Stimulated activated CD8-positive, alpha-beta memory T cell treated with anti-CD3 and anti-CD28 coated beads, Interleukin-7, amount 100 ng/mL, for 48 hours (primary cell): ENCODE data around the gene MYCBP2.
"Not testable (repeated sequence)": the region's sequence is repeated elsewhere in the genome, so short reads cannot be mapped to it uniquely, and the experiment has no call there.

ENCODE experiments used
- DNase-seq, 2 donors: peaks; one replicate each; pipeline ENCODE4 v3.0.0-alpha.2; 2020; ENCODE audit warnings: low read depth in 1 of 2; ENCODE audit errors: extremely low read depth in 1 of 2

The MYCBP2 gene

DNA sequence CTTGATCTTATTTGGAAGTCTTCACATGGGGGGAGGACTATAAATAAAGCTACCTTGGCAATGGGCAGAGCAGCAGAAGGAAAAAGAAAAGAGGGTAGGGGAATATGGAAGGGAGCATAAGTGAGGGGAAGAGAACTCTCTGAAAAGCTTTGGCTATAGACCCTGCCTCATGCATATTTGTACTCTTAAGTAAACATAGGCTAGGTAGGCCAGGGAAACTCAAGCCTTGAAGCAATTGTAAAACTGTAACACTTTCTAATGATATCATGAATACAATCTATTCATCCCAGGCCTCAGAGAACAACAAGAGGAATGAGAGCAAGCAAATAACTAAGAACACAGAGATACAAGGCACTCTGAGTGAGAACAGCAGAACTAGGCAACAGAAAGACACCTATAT lies 20.4 kb downstream of the MYCBP2 start:
- no peak for DNase-seq

DNA sequence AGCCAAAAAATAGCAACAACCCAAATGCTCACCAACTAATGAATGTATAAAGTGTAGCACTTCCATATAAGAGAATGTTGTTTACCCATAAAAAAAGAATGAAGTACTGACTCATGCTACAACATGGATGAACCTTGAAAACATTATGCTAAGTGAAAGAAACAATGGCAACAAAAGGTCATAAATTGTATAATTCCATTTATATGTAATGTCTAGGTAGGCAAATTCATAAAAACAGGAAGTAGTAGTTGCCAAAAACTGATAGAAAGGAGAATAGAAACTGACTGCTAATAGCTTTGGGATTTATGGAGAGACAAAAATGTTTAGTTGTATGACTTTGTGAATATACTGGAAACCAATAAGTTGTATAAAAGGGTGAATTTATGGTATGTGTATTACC lies 21.6 kb downstream of the MYCBP2 start:
- no peak for DNase-seq

DNA sequence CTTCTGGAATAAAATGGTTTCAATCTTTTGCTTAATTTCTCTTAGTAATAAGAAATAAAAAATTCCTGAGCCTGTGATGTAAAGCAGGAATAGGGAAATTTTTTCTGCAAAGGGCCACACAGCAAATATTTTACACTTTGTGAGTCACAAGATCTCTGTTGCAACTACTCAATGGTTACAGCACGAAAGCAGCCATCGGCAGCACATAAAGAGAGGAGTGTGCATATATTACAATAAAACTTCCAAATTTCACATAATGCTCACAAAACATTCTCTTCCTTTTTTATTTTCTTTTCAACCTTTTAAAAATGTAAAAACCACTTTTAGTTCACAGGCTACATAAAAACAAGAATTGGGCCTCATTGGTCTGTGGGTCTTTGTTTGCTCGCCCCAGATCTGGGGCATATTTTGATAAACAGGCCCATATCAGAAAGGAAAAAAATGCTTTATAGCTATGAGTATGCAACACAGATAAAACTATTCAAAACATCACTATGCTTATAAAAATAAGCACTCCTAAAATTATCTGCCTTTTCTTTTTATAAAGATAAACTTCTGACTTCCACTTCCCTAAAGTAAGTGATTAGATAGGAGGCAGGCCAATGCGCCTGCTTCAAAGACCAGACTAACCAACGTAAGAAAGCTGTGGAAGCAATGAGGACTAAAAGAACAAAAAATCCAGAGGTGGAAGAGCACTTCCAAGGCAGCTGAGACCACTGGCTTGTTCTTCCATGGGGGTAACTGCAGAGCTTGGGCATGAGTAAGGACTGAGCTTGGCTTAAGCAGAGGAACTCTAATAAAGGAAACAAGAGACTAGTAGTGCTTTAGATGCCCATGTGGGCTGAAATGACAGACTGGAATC lies 26.5 kb downstream of the MYCBP2 start:
- no peak for DNase-seq

DNA sequence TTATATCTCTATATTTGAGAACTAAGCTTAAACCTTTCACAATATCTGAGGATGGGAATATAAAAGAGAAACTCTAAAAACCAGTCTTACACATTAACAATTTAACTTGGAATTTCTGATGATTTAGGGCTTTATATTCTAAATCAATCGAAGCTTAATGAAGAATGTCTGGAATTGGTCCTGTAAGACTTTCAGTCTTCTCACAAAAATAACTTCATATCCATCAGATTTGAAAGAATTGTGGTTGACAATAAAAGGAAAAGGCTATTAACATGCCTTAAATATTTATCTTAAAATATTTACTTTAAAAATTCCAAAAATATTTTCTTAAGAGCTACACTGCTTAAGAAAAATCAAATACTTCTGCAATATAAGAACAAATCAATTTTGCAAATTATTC lies 27.3 kb downstream of the MYCBP2 start:
- no peak for DNase-seq

DNA sequence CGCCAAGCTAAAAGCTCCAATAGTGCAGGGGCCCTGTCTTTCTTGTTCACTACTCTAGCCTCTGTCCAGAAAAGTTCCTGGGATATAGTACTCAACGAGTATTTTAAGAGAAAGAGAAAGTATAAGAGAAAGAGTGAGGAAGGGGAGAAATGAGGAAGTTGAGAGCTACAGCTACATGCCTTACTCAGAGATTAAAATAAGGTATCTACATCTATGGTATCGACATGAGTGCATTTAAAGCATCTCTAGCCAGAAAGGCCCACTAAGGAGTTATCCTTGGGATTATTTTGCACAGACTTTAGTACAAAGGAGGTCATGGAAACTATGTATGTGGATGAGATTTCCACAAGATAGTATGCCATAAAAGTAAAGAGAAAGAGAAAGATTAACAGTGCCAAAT lies 28.5 kb downstream of the MYCBP2 start:
- no peak for DNase-seq

DNA sequence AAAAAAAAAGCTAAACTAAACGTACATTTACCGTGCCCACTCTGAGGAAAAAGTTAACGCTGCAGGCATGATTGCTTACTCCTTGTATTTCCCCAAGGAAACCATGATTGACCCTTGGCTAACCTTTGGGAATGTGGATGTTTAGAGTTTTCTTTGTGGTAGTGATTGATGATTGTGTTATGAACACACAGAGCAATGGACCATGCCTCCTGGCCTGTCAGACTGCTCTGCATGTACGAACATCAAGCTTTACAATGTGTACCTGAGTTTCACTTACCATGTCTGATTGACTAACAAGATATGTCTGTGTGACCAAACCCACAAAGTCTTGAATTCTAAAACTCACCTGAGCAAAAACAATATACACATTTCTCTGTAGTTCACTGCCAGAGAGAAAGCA lies 35.1 kb downstream of the MYCBP2 start:
- DNase-seq: no peak

DNA sequence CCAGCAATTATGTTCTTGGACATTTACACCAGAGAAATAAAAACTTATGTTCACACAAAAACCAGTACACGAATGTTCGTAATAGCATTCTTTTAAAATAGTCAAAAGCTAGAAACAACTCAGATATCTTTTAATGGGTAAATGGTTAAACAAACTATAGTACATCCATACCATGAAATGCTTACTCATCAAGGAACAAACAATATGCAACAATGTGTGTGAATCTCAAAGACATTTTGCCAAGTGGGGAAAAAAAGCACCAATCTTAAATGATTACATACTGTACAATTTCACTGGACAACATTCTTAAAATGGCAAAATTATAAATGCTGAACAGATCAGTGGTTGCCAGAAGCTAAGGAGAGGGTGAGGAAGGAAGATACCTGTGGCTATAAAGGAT lies 36.6 kb downstream of the MYCBP2 start:
- no peak for DNase-seq

DNA sequence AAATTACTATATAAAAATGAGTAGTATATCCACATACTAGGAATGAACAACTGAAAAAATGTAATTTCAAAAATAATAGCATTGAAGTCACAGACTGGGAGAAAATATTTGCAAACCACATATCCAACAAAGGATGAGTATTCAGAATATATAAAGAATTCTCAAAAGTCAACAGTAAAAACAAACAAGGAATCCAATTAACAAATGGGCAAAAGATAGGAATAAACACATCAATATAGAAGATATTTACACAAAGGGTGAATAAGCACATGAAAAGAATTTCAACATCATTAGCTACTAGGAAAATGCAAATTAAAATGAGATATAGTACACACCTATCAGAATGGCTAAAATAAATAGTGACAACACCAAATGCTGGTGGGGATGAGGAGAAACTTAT lies 37.0 kb downstream of the MYCBP2 start:
- DNase-seq: no peak

DNA sequence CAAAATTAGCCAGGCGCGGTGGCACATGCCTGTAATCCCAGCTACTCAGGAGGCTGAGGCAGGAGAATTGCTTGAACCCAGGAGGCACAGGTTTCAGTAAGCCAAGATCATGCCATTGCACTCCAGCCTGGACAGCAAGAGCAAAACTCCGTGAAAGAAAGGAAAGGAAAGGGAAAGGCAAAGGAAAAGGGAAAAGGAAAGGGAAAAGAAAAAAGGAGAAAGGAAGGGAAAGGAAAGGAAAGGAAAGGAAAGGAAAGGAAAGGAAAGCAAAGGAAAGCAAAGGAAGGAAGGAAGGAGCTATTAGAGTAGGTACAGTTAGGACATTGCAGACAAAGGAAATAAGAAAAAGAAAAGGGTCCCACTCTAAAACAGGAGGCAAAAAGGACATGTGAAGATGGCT lies 41.3 kb downstream of the MYCBP2 start:
- not testable (repeated sequence) for DNase-seq

DNA sequence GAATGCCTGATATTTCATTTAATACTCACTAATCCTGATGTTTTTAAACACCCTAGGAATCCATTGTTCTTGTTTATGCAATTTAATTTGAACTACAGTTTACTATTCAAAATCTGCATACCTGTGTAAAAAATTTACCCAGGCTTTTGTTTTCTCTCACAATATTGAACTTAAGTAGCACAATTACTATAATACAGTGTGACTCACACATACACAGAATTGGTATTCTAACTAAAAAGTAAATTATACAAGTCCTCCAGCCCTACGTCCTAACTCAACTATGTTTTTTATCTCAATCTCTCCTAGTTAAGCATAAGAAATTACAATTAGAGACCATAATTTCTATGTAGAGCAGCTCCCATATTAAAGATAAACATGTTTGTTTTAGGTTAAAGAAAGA lies 41.8 kb downstream of the MYCBP2 start:
- no peak for DNase-seq

DNA sequence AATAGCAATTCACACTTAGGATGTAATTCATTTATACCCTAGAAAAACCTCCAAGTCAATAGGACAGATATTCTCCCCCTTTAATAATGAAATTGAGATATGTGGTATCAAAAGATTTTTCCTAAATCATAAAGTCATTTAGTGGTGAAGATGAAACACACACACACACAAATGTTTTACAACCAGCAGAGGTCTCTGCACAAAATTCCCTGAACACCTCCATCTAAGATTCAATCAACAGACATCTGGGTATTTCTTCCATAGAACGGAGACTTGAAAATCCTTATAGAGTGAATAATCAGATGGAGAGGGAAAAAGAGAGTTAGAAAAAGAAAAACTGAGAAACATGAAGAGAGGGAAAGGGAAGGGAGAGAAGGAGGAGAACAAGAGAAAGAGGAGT lies 52.8 kb downstream of the MYCBP2 start:
- no peak for DNase-seq

DNA sequence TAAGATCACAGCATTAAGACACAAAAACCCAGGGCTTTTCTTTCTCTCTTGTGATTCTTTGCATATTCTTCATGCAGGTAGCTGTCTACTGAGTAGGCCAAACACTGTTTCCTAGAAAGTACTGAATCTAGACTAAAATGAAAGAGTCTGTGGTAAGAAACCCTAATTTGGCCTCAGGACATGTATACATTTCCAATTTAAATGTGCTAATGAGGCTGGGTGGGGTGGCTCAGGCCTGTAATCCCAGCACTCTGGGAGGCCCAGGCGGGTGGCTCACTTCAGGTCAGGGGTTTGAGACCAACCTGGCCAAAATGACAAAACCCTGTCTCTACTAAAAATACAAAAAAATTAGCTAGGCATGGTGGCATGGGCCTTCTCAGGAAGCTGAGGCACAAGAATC lies 57.8 kb downstream of the MYCBP2 start:
- DNase-seq: no peak

DNA sequence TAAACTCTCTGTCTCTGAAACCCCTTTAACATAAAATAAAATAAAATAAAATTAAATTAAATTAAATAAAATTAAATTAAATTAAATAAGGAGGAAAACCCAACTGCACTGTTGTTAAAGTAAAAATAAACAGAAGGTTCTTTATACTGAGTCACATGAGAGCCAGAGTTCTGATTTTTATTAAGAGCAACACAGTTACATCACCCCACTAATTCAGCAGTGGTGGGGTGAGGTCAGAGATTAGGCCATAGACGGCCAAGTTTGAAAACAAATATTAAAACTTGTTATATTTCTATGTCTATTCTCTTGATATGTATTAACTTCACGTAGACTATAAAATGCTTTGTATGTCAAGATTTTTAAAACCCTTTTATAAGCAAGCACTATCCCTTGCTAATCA lies 59.5 kb downstream of the MYCBP2 start:
- no peak for DNase-seq

DNA sequence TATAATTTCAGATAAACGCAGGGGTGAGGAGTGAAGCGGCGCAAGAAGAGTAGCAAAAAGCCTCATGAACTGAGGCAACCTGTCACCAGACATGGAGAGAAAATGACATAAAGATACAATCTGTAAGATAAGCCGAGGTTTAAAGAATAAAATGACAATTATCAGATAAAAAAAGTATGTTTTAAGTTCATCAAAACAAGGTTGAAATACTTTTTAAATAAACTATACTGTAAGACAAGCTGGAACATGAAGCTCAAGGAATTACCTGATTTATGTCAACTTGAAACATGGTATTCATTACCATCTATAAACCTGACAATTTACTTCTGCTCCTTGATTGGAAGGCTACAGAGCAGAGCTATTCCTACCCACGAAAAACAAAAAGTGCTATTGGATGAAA lies 61.6 kb downstream of the MYCBP2 start:
- DNase-seq: no peak

DNA sequence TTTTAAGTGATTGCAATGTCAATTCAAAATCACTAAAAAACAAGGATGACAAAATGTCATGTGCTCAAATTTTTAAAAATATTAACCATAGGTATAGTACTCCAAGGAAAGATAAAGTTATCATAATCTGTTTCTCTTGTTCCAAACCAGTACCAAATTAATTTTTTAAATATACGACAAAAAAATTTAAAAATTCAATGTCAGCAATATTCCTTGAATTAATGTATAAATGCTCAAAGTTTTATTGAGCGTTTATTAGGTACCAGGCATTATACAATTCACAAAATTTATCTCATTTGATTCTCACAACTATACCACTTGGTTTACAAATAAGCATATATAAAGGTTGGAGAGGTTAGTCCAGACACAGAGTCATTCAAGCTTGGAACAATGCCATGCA lies 64.7 kb downstream of the MYCBP2 start:
- no peak for DNase-seq

DNA sequence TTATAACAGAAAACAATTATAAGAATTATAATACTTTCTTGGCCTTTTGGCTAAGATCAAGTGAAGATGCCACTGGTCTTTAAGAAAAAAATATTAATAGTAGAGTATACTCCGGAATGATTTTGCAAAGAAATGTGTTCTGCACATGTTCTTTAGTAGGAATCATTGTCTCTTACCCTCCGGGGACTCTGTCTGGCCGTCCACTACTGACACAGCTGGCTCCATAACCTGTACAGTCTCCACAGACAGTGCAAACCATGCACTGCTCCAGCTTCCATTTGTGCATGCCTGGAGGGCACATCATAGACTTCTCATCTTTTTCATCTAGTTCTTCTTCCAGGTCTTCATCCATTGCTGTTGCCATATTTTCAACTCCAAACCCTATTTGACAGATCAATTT lies 75.9 kb downstream of the MYCBP2 start:
- DNase-seq: no peak

DNA sequence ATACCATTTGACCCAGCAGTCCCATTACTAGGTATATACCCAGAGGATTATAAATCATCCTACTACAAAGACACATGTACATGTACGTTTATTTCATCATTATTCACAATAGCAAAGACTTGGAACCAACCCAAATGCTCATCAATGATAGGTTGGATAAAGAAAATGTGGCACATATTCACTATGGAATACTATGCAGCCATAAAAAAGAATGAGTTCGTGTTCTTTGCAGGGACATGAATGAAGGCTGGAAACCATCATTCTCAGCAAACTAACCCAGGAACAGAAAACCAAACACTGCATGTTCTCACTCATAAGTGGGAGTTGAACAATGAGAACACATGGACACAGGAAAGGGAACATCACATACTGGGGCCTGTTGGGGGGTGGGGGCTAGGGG lies 81.7 kb downstream of the MYCBP2 start:
- DNase-seq: not testable (repeated sequence)

DNA sequence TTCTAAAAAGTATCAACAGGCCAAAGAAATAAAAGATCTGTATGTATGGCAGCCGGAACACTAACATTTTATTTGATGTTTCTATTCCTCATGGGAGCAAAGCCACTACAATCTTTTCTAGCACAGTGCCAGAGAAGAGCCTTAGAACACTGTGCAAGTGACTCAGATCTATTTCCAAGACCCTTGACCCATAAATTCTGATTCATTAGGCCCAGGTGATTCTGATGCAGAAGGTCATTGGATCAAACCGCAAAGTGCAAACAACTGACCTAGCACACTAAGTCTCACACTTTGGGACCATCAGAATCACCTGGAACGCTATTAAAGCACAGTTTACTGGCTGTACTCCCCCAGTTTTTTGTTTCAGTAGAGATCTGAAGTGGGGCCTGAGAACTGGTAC lies 87.6 kb downstream of the MYCBP2 start:
- DNase-seq: no peak

DNA sequence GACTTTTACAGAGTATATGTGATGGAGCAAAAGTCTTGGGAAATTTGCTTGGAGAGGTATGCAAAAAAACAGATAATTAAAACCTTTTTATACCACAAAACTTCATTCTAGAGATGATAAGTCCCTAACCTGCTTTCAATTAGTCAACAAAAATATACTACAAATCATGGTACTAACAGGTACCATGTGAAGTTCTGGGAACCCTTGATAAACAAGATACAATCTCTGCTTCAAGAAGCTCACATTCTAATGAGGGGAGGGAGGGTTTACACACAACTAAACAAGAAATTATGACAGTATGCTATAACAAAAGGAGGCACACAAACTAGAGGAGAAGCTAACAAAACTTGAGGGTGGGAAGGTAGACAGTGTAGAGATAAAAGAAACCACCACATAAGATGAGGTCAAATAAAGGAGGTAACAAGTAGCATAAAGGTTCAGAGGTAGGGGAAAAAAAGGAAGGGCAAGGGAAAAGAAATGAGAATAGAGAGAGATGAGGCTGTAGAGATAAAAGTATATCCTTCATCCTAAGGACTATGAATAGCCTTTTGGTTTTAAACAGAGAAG lies 91.4 kb downstream of the MYCBP2 start:
- no peak for DNase-seq

DNA sequence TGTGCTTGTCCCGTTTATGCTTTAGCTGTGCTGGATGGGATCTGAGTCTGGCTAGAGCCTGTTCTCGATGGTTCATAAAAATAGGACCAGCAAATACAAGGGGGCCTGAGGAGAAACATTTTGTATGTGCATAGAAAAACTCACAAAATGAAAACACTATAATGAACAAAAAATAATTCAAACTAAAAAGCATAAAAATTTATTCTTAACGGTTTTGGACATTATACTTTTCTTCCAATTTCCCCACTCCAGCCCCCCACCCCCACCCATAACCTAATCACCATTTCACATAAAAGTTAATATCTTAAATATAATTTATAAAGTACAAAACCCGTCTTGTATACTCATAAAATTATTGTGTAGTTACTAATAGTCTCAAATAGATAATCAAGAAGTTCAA lies 93.7 kb downstream of the MYCBP2 start:
- no peak for DNase-seq

DNA sequence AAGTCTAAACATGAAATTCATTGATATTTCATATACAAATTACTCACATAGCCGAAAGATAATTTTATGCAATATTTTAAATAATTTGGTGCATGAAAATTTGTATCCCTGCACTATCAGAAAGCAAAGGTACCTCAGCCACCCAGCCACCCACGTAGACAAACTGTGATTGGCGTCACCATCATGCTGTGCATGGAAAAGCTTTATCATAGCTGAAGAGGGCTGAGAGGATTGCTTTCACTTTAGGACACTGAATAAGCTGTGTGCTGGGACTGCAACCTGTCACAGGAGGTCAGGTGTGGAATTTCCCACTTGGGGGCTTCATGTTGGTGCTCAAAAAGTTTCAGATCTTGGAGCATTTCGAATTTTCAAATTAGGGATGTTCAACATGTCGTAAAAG lies 96.3 kb downstream of the MYCBP2 start:
- DNase-seq: peak in 1 of 2 donors; percentile 0

DNA sequence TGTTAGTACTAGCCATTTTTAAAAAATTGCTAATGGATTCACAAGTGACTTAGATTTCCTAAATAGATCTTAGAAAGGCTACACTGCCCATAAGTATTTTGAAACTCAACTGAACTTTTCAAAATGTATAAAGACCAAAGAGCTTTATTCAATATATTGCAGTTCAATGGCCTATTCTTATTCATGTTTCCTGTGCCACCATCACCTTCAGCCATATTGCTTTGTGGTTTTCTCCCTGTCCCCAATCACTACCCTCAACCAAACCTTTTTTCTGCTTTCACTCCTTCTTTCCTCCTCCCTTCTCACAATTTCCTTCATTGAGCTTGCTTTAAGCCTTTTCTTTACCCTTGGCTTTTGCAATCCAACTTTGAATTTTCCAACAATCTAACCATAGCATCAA lies 100.9 kb downstream of the MYCBP2 start:
- no peak for DNase-seq

DNA sequence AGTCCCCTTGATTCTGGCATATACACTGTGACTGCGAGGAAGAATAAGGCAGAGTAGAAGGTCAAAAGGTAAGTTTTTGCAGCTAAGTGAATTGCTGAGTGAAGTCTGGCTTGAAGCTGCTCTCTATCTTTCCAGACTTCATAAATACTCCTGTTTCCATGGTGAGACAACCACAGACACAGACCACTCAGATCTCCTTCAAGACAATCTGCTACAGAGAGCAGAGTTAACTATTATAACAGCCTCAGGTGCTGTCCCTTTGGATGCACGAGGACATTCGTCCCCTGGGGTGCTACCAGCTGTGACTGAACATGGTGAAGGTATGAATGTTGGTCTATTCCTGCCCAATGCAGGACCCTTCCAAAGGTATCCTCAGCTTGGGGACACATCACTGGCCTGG lies 104.0 kb downstream of the MYCBP2 start:
- DNase-seq: no peak
